Small intestine (tissue), 16 donors: ENCODE measurements around the gene KRTAP9-4. TPM values are rescaled to one million over a fixed set of nuclear protein-coding genes. Genes with fewer than 3 reads are reported as not detected.
"Not testable (repeated sequence)": the region's sequence is repeated elsewhere in the genome, so short reads cannot be mapped to it uniquely, and the experiment has no call there.

Experiments used
- DNase-seq, 2 donors: peaks; one replicate each; pipeline versions ENCODE4 v3.0.0 to v3.0.0-alpha.2; 2013
- FAIRE-seq: peaks from 2 replicates; lab custom pipeline; 2012; peaks lifted over from hg19 to GRCh38; lab: Jason Lieb, UNC
- H3K27ac ChIP-seq, 3 donors: one replicate each; pipeline ENCODE4 v1.5.1; 2013; ENCODE audit warnings: low read length in 2 of 3, mild to moderate bottlenecking in 2 of 3, control low read depth in 1 of 3, inconsistent platforms in 1 of 3, low read depth in 1 of 3, moderate library complexity in 1 of 3
- H3K27me3 ChIP-seq, 3 donors: one replicate each; pipeline ENCODE4 v1.6.1; 2013; ENCODE audit warnings: low read length in 3 of 3, inconsistent platforms in 1 of 3; ENCODE audit not compliant: control insufficient read depth in 3 of 3, insufficient read depth in 3 of 3
- H3K36me3 ChIP-seq, 3 donors: one replicate each; pipeline ENCODE4 v1.6.1; 2013; ENCODE audit warnings: low read length in 3 of 3, inconsistent platforms in 1 of 3, low read depth in 1 of 3, mild to moderate bottlenecking in 1 of 3, moderate library complexity in 1 of 3; ENCODE audit not compliant: control insufficient read depth in 3 of 3, insufficient read depth in 2 of 3
- H3K4me1 ChIP-seq, 3 donors: one replicate each; pipeline ENCODE4 v1.6.1; 2013; ENCODE audit warnings: low read length in 2 of 3, inconsistent platforms in 1 of 3, low read depth in 1 of 3, mild to moderate bottlenecking in 1 of 3, moderate library complexity in 1 of 3; ENCODE audit not compliant: control insufficient read depth in 3 of 3, insufficient read depth in 2 of 3
- H3K4me3 ChIP-seq, 3 donors: one replicate each; pipeline ENCODE4 v1.5.1; 2013; ENCODE audit warnings: low read length in 3 of 3, control low read depth in 1 of 3, inconsistent platforms in 1 of 3, low read depth in 1 of 3, mild to moderate bottlenecking in 1 of 3, moderate library complexity in 1 of 3
- H3K9me3 ChIP-seq, 2 donors: one replicate each; pipeline ENCODE4 v1.6.1; 2013; ENCODE audit warnings: low read depth in 1 of 2, low read length in 1 of 2; ENCODE audit not compliant: control insufficient read depth in 2 of 2, insufficient read depth in 1 of 2
- WGBS, 3 donors: extraction: QIAGEN DNeasy Blood & Tissue Kit; methylation state at CpG; one replicate each; pipeline ENCODE4 v1.1.7; 2013; 5-methylcytosine and 5-hydroxymethylcytosine counted together
- long read RNA-seq, 10 donors: transcript quantifications; one replicate each; lab custom pipeline, GENCODE V29; 2026
- polyA plus RNA-seq, 4 donors: library from polyadenylated mRNA; stranded (reverse) in 3 of 4; unstranded in 1 of 4; fragments of 200-250 nt in 3 of 4; fragments of 120-200 nt in 1 of 4; gene quantifications; one replicate each; pipeline versions ENCODE4 v1.2.1 to v1.2.3, GENCODE V29; 2013
- donor health status: healthy with polysubstance abuse.
- donor health status: control.
- donor health status: control.
- donor health status: Bipolar disorder and iron deficiency.
- donor health status: healthy.

KRTAP9-4 gene, protein sequence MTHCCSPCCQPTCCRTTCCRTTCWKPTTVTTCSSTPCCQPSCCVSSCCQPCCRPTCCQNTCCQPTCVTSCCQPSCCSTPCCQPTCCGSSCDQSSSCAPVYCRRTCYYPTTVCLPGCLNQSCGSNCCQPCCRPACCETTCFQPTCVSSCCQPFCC
- polyA plus RNA-seq = not detected
- long read RNA-seq, donor 1 = 0 reads
- long read RNA-seq, donor 2 = 0 reads
- long read RNA-seq, donor 3 = 0 reads
- long read RNA-seq, donor 4 = 0 reads
- long read RNA-seq, donor 5 = 0 reads
- long read RNA-seq, donor 6 = 0 reads
- long read RNA-seq, donor 7 = 0 reads
- long read RNA-seq, donor 8 = 0 reads
- long read RNA-seq, donor 9 = 0 reads
- long read RNA-seq, donor 10 = 0 reads

DNA sequence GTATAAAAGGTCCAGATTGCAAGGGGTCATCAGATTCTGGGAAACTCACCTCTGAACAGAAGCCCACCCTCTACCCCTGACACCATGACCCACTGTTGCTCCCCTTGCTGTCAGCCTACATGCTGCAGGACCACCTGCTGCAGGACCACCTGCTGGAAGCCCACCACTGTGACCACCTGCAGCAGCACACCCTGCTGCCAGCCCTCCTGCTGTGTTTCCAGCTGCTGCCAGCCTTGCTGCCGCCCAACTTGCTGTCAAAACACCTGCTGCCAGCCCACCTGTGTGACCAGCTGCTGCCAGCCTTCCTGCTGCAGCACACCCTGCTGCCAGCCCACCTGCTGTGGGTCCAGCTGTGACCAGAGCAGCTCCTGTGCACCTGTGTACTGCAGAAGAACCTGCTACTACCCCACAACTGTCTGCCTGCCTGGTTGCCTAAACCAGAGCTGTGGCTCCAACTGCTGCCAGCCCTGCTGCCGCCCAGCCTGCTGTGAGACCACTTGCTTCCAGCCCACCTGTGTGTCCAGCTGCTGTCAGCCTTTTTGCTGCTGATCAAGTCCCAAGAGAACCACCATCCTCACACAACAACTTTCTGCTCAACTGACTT is at the start of gene KRTAP9-4:
KRTAP9-4 (plus strand) TSS at position 51 of the 604 bp plus-strand sequence; CDS start at position 85, 34 bp downstream.
- not testable (repeated sequence) for H3K9me3 ChIP-seq, H3K36me3 ChIP-seq, FAIRE-seq, H3K27me3 ChIP-seq, H3K27ac ChIP-seq, DNase-seq, H3K4me1 ChIP-seq, H3K4me3 ChIP-seq
- WGBS, 3 donors = 49 to 86% (median 50%) methylated on average over 1 to 2 of the region's 2 CpGs

DNA sequence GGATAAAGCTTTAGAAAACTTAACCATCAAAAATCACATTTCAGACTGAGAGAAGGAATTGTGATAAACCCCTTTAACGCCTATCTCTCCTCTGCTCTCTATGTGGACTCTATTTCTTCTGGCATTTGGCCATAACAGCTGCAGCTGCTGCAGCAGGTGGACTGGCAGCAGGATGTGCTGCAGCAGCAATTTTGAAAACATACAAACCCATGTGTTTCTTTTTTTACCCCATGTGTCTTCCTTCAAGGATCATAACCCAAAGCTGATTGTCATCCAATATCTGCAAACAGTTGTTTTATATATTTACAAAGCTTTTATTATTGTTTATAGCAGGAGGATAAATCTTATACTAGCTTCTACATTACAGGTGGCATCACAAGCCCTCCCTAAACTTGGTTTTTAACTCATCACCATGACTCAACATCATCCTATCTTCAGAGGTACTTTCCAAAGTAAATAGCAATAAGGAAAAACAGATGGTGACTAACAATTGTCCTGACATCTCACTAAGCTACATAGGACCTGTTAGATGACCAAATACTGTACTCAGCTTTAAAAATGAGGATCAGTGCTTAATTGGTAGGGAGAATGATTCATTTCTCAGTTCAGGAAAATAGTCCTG is 37.5 kb upstream of the KRTAP9-4 start:
- no peaks in the 10 kb centered on the region for H3K36me3 ChIP-seq
- FAIRE-seq = no peak
- H3K27me3 ChIP-seq = peaks cover 4 to 11% (median 5%) of the 10 kb centered on the region in 3 donors

DNA sequence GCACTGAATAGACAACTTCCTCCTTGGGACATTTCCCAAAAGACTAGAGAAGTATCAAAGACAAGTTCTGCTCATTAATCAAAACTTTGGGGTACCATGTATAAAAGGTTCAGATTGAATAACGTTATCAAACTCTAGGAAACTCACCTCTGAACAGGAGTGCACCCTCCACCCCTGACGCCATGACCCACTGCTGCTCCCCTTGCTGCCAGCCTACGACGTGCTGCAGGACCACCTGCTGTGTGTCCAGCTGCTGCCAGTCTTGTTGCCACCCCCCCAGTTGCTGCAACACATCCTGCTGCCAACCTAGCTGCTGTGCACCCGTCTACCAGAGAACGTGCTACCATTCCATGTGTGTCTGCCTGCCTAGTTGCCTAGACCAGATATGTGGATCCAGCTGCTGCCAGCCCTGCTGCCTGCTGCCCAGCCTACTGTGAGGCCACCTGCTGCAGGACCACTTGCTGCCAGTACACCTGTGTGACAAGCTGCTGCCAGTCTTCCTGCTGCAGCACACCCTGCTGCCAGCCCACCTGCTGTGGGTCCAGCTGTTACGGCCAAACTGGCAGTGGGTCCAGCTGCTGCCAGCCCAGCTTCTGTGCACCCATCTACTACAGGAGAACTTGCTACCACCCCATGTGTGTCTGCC is 36.8 kb upstream of the KRTAP9-4 start:
- Histone ChIP-seq H3K4me3 (no peak overlapping the region), H3K4me1 (no peaks in the 10 kb centered on the region), H3K9me3 (no peaks in the 10 kb centered on the region), H3K36me3 (no peaks in the 10 kb centered on the region), H3K27ac (no peak overlapping the region), H3K27me3 (peaks cover 4 to 11% (median 5%) of the 10 kb centered on the region in 3 donors)
- 41 to 75% (median 60%) methylated on average over 7 of the region's 7 CpGs for WGBS, 3 donors
- no peak for DNase-seq
- FAIRE-seq = no peak

More for the DNA sequence above, 37.5 kb upstream of the KRTAP9-4 start:
- no peaks in the 10 kb centered on the region for H3K4me1 ChIP-seq
- WGBS, 3 donors = 14 to 33% (median 21%) methylated on average over 1 of the region's 1 CpG
- no peak overlapping the region for H3K4me3 ChIP-seq
- no peak overlapping the region for H3K27ac ChIP-seq
- H3K9me3 ChIP-seq = no peaks in the 10 kb centered on the region
- peak; percentile 6 to 9 for DNase-seq

DNA sequence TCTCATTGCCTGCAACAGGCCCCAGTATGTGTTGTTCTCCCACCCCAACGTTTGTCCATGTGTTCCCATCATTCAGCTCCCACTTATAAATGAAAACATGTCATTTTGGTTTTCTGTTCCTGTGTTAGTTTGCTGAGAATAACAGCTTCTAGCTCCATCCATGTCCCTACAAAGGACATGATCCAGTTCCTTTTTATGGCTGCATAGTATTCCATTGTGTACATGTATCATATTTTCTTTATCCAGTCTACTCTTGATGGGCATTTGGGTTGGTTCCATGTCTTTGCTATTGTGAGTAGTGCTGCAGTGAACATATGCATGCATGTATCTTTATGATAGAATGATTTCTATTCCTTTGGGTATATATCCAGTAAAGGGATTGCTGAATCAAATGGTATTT is 33.8 kb upstream of the KRTAP9-4 start:
- FAIRE-seq (no peak), DNase-seq (no peak)
- Histone ChIP-seq H3K4me3 (no peak overlapping the region), H3K4me1 (no peaks in the 10 kb centered on the region), H3K27ac (no peak overlapping the region), H3K27me3 (peaks cover 0 to 11% (median 4%) of the 10 kb centered on the region in 3 donors), H3K36me3 (no peaks in the 10 kb centered on the region), H3K9me3 (no peaks in the 10 kb centered on the region)
- WGBS, 3 donors = 70 to 76% (median 70%) methylated on average over 1 of the region's 1 CpG

DNA sequence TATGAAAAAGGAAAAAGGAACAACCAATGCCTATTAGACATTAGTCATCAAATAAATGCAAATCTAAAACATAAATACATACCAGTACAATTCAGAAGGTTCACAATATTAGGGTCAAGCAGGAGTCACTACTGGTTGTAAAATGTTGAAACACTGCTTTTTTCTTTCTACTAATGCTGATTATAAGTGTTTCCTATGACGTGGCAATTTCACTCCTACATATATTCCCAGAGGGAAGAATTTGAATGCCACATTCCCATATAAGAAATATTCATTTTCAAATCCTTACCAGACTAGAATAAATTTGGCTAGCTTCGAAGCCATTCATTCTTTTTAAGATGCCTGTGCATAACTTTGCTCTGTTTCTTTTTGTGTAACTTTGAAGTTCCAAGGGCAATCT is 25.7 kb upstream of the KRTAP9-4 start:
- Histone ChIP-seq H3K4me1 (no peaks in the 10 kb centered on the region), H3K36me3 (no peaks in the 10 kb centered on the region), H3K9me3 (no peaks in the 10 kb centered on the region), H3K4me3 (no peak overlapping the region), H3K27ac (no peak overlapping the region), H3K27me3 (peaks cover 0 to 3% (median 0%) of the 10 kb centered on the region in 3 donors)
- WGBS, 3 donors = 58 to 70% (median 67%) methylated on average over 2 of the region's 2 CpGs
- no peak for FAIRE-seq
- no peak for DNase-seq

DNA sequence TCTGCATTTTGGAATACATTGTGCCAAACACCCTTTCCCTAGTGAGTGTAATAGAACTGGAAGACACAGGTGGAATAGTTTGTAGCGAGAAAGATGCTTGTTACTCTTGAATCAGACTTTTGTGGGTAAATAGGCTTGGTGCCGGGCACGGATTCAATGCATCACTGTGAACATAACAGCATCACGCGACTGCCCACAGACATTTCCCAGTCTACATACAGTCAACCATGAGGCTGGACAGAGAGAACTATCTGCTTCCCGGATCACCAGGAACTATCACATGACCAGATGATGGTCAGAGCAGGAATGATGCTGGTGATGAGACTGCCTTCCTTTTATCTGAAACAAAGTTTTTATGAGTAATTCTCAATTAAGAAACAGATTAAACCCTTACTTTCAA is 23.4 kb upstream of the KRTAP9-4 start:
- 88 to 92% (median 88%) methylated on average over 6 of the region's 6 CpGs for WGBS, 3 donors
- H3K27ac ChIP-seq = no peak overlapping the region
- no peaks in the 10 kb centered on the region for H3K9me3 ChIP-seq
- H3K27me3 ChIP-seq = peaks cover 0 to 5% (median 0%) of the 10 kb centered on the region in 3 donors
- no peak overlapping the region for H3K4me3 ChIP-seq
- DNase-seq (no peak), FAIRE-seq (no peak)
- H3K36me3 ChIP-seq = no peaks in the 10 kb centered on the region
- H3K4me1 ChIP-seq = no peaks in the 10 kb centered on the region

DNA sequence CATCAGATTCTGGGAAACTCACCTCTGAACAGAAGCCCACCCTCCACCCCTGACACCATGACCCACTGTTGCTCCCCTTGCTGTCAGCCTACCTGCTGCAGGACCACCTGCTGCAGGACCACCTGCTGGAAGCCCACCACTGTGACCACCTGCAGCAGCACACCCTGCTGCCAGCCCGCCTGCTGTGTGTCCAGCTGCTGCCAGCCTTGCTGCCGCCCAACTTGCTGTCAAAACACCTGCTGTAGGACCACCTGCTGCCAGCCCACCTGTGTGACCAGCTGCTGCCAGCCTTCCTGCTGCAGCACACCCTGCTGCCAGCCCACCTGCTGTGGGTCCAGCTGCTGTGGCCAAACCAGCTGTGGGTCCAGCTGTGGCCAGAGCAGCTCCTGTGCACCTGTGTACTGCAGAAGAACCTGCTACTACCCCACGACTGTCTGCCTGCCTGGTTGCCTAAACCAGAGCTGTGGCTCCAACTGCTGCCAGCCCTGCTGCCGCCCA is 22.8 kb upstream of the KRTAP9-4 start, which contains the start of gene KRTAP9-2:
KRTAP9-2 (plus strand) TSS at position 51 of the 498 bp plus-strand sequence; CDS start at position 58, 7 bp downstream.
- 7 to 57% (median 30%) methylated on average over 2 to 3 of the region's 4 CpGs for WGBS, 3 donors
- not testable (repeated sequence) for H3K27me3 ChIP-seq, H3K9me3 ChIP-seq, H3K4me1 ChIP-seq, FAIRE-seq, H3K4me3 ChIP-seq, H3K27ac ChIP-seq, H3K36me3 ChIP-seq, DNase-seq

DNA sequence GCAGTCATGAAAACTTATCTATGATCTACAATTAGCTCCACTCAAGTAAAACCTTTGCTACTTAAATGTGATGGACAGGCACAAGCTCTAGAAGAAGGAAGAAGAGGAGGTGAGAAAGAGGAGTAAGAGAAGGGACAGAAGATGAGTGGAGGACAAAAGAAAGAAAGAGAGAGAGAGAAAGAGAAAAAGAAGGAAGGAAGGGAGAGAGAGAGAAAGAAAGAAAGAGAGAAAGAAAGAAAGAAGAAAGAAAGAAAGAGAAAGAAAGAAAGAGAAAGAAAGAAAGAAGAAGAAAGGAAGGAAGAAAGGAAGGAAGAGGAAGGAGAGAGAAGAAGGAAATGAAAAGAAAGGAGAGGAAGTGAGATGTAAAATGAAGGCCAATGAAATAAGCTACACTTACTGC is 19.4 kb upstream of the KRTAP9-4 start:
- no peak for DNase-seq
- FAIRE-seq = no peak
- no peaks in the 10 kb centered on the region for H3K4me1 ChIP-seq
- no peak overlapping the region for H3K27ac ChIP-seq
- no peak overlapping the region for H3K4me3 ChIP-seq
- peaks cover 0 to 5% (median 0%) of the 10 kb centered on the region in 3 donors for H3K27me3 ChIP-seq
- no peaks in the 10 kb centered on the region for H3K36me3 ChIP-seq
- H3K9me3 ChIP-seq = no peaks in the 10 kb centered on the region
